ENCODE results near the gene CCDC78. TPM values are rescaled to one million over a fixed set of nuclear protein-coding genes. Genes with fewer than 3 reads are reported as not detected.
A peak's percentile ranks its signal among the peaks of the same experiment; 100 is the strongest.

Gene CCDC78
- total RNA-seq, 2 experiments from 2014 or later = 2.5 to 2.9 TPM

DNA sequence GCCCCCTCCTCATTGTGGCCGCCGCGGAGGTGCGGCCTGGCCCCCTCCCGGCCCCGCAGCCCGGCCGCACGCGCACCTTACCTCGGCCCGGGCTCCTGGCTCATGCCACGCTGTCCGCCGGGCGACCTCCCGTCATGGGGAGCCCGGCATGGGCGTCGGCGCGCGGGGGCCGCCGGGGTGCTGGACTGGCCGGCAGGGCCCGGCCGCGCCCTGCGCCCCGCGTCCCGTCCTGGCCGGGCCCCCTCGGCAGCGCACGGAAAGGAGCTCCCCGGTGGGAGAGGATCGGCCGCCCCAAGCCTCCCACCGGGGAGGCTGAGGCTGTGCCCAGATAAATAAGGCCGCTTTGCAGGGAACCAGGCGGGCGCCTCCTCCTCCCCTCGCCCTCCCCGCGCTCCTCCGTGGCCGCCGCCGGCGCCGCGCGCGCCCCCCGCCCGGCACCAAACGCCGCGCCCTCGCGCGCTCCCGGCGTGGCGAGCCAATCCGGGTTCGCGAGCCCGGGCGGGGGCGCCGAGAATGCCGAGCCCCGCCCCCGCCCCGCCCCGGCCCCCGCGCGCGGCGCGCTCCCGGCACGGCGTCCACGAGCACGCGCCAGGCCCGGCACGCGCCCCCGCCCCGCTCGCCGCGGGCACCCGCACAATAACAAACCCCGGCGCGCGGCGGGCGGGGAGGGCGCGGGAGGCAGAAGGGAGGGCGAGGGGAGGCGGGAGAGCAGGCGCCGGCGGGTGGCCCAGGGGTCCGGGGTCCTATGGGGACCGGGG, 20.6 kb downstream of the CCDC78 start, which contains the start of gene FBXL16:
Gene FBXL16, minus strand, starts transcription at position 371 of the 758 bp plus-strand sequence. CDS start 8,396 bp downstream, outside the sequence.
- Mint-ChIP-seq H3K36me3 (no peaks in the 10 kb centered on the region), H3K27me3 (peaks cover 68% of the 10 kb centered on the region), H3K4me3 (no peak within 1 kb of the TSS), H3K4me1 (no peaks in the 10 kb centered on the region), H3K9me3 (ENCODE audit: low read depth) (no peaks in the 10 kb centered on the region), H3K27ac (no peak within 1 kb of the TSS)
- CTCF ChIA-PET = no interaction called here
- ATAC-seq (no peak), DNase-seq (no peak)

DNA sequence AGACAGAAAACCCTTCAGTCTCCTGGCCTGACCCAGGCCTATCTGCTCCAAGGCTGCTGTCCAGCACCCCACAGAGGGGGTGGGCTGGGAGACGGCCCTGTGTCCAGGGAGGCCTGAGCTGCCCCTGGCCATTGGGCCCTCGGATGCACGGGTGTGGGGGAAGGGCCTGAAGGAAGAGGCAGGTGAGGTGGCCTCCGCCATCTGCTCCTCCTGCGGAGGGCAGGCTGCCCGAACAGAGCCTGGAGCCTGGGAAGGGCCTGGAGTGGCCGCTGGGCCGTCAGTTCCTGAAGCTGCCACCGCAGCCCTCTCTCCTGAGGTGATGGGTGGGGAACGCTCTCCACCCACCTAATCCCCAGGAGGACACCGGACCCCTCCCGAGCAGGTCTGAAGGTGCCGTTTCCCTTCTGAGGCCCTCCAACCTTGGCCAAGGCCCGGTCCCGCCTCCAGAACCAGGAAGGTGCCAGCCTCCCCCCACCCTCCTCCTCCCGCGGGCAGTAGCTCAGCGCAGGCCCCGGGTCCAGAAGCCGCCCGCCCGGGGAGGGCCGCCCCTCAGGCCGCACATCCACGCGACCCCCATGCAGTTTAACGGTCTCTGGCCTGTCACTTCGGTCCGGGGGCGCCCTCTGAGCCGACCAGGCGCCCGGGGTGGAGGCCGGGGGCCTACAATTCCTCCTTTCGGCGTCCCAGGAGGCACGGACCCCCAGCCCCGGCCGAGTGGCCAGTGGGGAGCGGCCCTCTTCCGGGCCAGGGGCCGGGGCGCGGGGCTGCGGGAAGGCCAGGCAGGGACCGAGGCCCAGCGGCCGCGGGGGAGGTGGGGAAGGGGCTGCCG, 21.5 kb downstream of the CCDC78 start:
- ATAC-seq (no peak), DNase-seq (no peak)
- Mint-ChIP-seq H3K9me3 (ENCODE audit: low read depth) (no peaks in the 10 kb centered on the region), H3K36me3 (no peaks in the 10 kb centered on the region), H3K4me3 (no peak overlapping the region), H3K27me3 (peaks cover 69% of the 10 kb centered on the region), H3K27ac (no peak overlapping the region), H3K4me1 (peaks cover 2% of the 10 kb centered on the region)
- CTCF ChIA-PET = interaction anchor here (0.7 to 3.0 kb wide), 3 partner anchors 8 to 36 kb away, joined by 3 to 14 read pairs (median 3); partner anchors contain the start of genes CIAO3 and METRN

DNA sequence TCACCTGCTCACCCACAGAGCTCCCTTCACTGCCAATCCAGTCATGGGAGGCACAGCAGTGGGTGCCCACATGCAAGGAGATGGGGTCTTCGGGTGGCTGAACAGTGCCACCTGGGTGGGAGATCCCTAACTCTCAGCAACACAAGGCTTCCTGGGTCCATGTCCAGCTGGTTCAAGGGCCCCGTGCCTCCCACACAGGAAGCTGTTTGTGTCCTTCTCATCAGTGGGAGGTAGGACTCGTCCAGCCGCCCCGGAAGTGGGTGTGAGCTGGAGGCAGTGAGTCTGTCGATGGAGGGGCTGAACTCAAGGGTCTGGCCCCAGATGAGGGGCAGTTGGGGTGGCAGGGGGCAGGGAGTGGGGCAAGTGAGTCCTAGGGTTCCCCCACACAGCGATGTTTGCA, 22.2 kb downstream of the CCDC78 start:
- peaks cover 63% of the 10 kb centered on the region for H3K27me3 Mint-ChIP-seq
- no peak for DNase-seq
- no peaks in the 10 kb centered on the region for H3K36me3 Mint-ChIP-seq
- CTCF ChIA-PET = interaction anchor here (0.7 to 3.0 kb wide), 3 partner anchors 9 to 36 kb away, joined by 3 to 14 read pairs (median 3); partner anchors contain the start of genes CIAO3 and METRN
- no peaks in the 10 kb centered on the region for H3K9me3 Mint-ChIP-seq (ENCODE audit: low read depth)
- no peak overlapping the region for H3K4me3 Mint-ChIP-seq
- peaks cover 9% of the 10 kb centered on the region for H3K4me1 Mint-ChIP-seq
- no peak overlapping the region for H3K27ac Mint-ChIP-seq
- ATAC-seq = no peak

DNA sequence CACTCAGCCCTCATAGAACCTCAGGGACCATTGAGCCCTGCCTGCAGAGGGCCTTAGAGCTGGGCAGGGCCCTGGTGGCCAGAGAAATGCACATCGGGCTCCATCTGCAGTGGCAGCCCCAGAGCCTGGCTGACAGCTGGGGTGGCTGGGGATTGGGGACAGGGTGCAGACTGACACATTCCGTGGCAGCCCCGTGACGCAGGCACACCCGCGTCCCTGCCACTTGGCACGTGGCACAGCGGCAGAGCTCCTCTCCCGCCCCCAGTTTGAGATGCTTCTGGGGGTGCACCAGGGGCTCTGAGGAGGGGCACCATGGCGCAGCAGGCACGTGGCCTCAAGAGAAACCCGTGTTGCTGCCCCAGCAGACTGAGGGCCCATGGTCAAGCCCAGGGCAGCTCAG, 22.8 kb downstream of the CCDC78 start:
- H3K27ac Mint-ChIP-seq = no peak overlapping the region
- peaks cover 12% of the 10 kb centered on the region for H3K4me1 Mint-ChIP-seq
- H3K4me3 Mint-ChIP-seq = no peak overlapping the region
- ATAC-seq = no peak
- no peak for DNase-seq
- peaks cover 58% of the 10 kb centered on the region for H3K27me3 Mint-ChIP-seq
- CTCF ChIA-PET = interaction anchor here (1.1 to 3.0 kb wide), 3 partner anchors 10 to 83 kb away, joined by 3 to 14 read pairs (median 3); partner anchors contain the start of gene METRN
- no peaks in the 10 kb centered on the region for H3K9me3 Mint-ChIP-seq (ENCODE audit: low read depth)
- H3K36me3 Mint-ChIP-seq = no peaks in the 10 kb centered on the region

DNA sequence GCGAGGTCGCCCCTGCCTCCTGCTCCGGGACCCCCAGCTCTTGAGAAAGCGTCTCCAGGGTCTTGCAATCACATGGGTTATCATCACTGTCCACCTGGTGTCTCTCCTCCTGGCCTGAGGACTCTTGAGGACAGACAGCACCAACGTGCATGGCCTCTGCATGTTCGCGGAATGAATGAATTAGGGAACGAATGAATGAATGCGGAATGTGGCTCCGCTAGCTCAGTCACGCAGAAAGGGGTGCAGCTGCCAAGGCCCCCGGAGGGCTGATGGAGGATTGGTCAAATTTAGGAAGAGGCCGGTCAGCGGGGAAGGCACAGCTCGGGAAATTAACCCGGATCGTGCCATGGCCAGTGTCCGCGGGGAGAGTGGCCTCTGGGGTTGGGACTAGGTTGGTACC, 23.9 kb downstream of the CCDC78 start:
- peaks cover 49% of the 10 kb centered on the region for H3K27me3 Mint-ChIP-seq
- H3K4me3 Mint-ChIP-seq = no peak overlapping the region
- CTCF ChIA-PET = interaction anchor here (1.1 to 3.0 kb wide), 2 partner anchors 11 to 84 kb away, joined by 3 to 14 read pairs; no protein-coding TSS in a partner anchor
- H3K4me1 Mint-ChIP-seq = peaks cover 14% of the 10 kb centered on the region
- no peaks in the 10 kb centered on the region for H3K9me3 Mint-ChIP-seq (ENCODE audit: low read depth)
- DNase-seq (no peak), ATAC-seq (no peak)
- no peaks in the 10 kb centered on the region for H3K36me3 Mint-ChIP-seq
- H3K27ac Mint-ChIP-seq = no peak overlapping the region

DNA sequence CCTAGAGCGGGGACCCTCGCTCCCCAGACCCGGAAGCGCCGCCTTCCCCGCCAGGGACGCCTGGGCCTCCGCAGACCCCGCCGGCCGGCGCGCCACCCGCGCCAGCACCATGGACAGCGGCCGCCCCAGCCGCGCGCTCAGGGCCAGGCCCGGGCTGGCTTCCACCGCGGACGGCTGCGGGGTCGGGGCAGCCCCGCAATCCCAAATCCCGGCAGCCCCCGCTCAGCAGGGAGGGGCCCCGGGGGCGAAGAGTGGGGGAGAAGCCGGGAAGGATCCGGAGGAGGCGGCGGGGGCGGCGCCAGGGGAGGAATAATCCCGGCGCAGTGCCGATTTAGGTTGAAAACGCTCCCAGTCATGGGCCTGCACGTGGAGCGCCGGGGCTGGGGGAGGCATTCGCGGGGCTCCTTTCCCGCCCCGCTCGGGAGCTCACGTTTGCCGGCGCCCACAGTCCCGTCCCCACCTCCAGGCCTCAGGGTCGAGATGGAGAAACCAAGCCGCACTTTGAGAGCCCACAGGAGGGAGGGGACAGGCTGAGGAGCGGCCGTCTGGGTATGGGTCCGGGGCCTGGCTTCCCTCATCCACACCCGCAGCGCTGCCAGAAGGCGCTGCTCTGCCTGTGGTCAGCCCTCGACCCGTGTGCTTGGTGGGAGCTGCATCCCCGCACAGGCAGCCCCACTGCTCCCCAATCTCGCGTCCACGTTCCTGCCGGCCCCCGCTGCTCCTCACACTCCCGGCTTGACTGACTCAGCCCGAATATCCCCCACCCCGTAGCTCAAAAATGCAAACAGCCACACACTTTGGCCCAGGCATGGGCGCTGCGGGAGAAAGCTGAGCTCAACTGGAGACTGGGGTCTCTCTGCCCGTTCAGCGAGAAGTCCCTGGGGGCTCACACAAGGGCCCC, 25.3 kb downstream of the CCDC78 start:
- CTCF ChIA-PET = no interaction called here
- DNase-seq (no peak), ATAC-seq (peak; percentile 50)
- peaks cover 37% of the 10 kb centered on the region for H3K27me3 Mint-ChIP-seq
- peaks cover 14% of the 10 kb centered on the region for H3K4me1 Mint-ChIP-seq
- H3K27ac Mint-ChIP-seq = no peak overlapping the region
- no peak overlapping the region for H3K4me3 Mint-ChIP-seq
- no peaks in the 10 kb centered on the region for H3K36me3 Mint-ChIP-seq
- H3K9me3 Mint-ChIP-seq (ENCODE audit: low read depth) = no peaks in the 10 kb centered on the region

DNA sequence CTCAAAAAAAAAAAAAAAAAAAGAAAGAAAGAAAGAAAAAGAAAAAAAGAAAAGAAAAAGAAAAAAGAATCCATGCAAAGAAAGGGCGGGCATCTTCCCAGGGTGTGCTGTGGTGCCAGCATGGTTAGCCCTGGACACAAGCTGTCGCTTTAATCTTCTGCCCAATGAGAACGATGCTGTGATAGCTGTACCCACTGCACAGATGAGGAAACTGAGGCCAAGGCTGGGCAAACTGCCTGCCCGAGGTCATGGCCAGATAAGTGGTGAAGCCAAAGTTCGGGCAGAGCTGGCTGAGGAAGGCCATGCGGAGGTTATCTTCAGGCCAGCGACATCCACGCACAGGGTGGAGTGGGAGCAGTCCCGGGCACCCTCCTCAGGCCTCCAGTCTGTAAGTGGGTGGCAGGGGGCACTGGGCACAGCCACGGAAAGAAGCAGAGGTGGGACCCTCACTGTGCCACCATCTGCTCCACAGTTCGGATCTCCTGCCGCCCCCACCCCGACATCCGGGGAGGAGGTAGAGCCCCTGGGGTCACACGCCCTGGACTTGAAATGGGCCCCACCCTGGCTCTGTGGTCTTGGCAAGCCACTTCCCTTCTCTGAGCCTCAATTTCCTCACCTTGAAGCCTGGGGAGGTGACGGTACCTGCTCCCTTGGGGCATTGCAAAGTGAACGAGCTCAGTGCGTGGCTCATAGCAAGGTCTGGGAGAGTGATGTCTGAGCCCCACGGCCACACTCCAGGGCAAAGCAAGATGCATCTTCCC, 27.2 kb downstream of the CCDC78 start:
- no peaks in the 10 kb centered on the region for H3K9me3 Mint-ChIP-seq (ENCODE audit: low read depth)
- CTCF ChIA-PET = interaction anchor here (0.7 kb wide), 1 partner anchor 13 kb away, joined by 4 read pairs; no protein-coding TSS in a partner anchor
- DNase-seq (peak; percentile 73), ATAC-seq (no peak)
- no peak overlapping the region for H3K4me3 Mint-ChIP-seq
- peaks cover 34% of the 10 kb centered on the region for H3K27me3 Mint-ChIP-seq
- no peak overlapping the region for H3K27ac Mint-ChIP-seq
- peaks cover 22% of the 10 kb centered on the region for H3K4me1 Mint-ChIP-seq
- H3K36me3 Mint-ChIP-seq = no peaks in the 10 kb centered on the region

DNA sequence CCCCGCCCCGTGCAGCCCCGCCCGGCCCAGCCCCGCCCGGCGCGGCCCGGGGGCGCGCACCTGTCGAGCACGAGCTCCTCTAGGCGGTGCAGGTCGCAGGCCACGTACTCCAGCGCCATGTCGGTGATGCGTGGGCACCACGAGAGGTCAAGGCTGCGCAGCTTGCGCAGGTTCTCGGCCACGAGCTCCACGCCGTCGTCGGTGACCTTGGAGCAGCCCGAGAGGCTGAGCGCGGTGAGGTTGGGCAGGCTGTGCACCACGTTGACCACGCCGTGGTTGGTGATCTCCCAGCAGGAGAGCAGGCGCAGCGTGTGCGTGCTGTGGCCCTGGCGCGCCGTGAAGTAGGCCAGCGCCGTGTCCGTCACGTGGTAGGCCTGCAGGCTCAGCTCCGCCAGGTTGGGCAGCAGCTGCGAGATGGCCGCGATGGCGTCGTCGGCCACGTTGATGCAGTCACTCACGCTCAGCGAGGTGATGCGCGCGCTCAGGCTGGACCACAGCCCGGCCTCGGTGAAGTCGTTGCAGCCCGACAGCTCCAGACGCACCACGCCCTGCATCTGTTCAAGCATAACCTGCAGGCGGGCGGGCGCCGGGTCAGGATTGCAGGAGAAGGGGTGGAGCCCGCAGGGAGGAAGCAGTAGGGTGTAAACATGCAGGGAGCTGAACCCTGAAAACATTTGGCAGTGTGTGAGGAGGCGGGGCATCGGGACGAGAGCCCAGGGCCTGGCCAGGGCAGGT, 30.7 kb downstream of the CCDC78 start:
- Mint-ChIP-seq H3K9me3 (ENCODE audit: low read depth) (peaks cover 2% of the 10 kb centered on the region), H3K27me3 (peaks cover 16% of the 10 kb centered on the region), H3K36me3 (peaks cover 1% of the 10 kb centered on the region), H3K27ac (peak overlapping the region; percentile 79), H3K4me3 (peak overlapping the region; percentile 77), H3K4me1 (peaks cover 30% of the 10 kb centered on the region)
- CTCF ChIA-PET = interaction anchor here (0.7 to 3.3 kb wide), 14 partner anchors 12 to 111 kb away, joined by 3 to 24 read pairs (median 3); partner anchors contain the start of genes ANTKMT, CHTF18, CIAO3 and METRN
- ATAC-seq (peak; percentile 81), DNase-seq (peak; percentile 80)

DNA sequence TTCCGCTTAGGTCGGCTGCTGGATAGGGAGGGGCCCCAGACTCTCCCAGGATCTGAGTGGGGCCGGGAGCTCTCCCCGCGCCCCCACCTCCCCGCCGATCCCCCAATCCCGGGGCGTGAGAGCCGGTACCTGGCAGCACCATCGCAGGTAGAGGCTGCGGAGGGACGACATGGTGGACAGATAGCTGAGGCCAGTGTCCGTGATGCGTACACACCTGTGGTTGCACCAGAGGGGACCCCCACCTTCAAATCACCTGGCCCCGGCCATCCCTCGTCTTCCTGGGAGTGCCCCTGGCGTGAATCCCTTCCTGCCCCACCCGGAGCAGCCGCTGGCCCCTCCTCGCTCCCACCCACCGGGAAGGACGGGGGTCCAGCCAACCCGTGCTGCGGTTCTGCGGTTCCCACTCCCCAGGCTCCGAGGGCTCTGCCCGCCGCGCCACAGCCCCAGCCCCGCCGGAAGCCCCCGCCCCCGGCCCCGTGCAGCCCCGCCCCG, 31.3 kb downstream of the CCDC78 start:
- DNase-seq (no peak), ATAC-seq (no peak)
- H3K4me1 Mint-ChIP-seq = peaks cover 31% of the 10 kb centered on the region
- peaks cover 2% of the 10 kb centered on the region for H3K9me3 Mint-ChIP-seq (ENCODE audit: low read depth)
- peaks cover 13% of the 10 kb centered on the region for H3K27me3 Mint-ChIP-seq
- peaks cover 1% of the 10 kb centered on the region for H3K36me3 Mint-ChIP-seq
- peak overlapping the region; percentile 20 for H3K4me3 Mint-ChIP-seq
- CTCF ChIA-PET = interaction anchor here (0.7 to 3.3 kb wide), 11 partner anchors 16 to 112 kb away, joined by 3 to 24 read pairs (median 3); partner anchors contain the start of genes ANTKMT, CHTF18, CIAO3 and METRN
- no peak overlapping the region for H3K27ac Mint-ChIP-seq

DNA sequence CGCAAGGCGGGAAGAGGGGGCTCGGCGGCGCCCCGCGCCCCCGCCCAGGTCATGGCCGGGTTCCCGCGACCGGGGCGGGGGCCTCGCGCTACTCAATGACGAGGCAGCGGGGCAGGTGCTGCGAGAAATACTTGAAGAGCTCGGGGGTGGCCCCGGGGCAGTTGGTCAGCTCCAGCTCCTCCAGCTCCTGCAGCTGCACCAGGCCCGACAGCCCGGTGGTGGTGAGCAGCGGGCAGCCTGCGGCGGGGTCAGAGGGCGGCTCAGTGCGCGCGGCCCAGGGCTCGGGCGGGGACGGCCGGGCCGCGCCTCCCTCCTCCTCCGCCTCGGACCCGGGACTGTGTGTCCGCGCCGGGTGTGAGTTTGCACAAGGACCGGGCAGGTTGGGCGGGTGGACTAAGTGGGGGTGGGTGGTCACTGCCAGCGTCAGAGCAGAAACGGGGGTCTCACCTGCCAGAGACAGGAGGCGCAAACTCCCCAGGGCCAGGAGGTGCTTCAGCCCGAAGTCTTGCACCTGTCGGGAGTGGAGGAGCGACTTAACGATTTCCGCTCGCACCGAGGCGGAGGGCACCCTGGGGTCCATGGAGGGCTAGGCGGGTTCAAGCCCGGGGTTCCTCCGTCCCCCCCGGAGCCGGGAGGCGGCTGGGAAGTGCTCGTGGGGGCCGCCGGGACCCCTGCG, 31.9 kb downstream of the CCDC78 start:
- DNase-seq = no peak
- Mint-ChIP-seq H3K4me1 (peaks cover 29% of the 10 kb centered on the region), H3K27me3 (peaks cover 13% of the 10 kb centered on the region), H3K9me3 (ENCODE audit: low read depth) (peaks cover 2% of the 10 kb centered on the region), H3K27ac (no peak overlapping the region), H3K36me3 (peaks cover 1% of the 10 kb centered on the region), H3K4me3 (peak overlapping the region; percentile 60)
- CTCF ChIA-PET = interaction anchor here (1.8 to 3.3 kb wide), 2 partner anchors 15 to 20 kb away, joined by 4 to 24 read pairs; partner anchors contain the start of gene METRN
- ATAC-seq = no peak

DNA sequence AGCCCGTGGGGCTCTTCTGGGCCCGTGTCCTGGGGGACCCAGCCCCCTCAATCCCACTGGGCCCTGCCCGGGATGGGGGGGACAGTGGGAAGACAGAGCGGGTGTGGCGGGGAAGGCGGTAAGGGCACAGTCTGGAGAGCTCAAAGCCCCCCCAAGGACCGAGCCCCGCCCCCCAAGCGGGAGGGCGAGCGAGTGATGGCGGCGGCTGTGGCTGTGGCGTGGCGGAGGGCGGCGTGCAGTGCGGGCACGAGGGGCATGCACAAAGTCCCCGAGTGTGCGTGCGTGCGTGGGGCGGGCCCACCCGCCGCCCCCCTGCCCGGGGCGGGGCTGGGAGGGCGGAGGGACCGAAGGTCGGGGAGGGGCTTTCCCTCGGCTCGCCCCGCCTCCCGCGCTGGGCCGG, 32.5 kb downstream of the CCDC78 start:
- peaks cover 29% of the 10 kb centered on the region for H3K4me1 Mint-ChIP-seq
- H3K4me3 Mint-ChIP-seq = no peak overlapping the region
- no peak overlapping the region for H3K27ac Mint-ChIP-seq
- peaks cover 13% of the 10 kb centered on the region for H3K27me3 Mint-ChIP-seq
- H3K36me3 Mint-ChIP-seq = peaks cover 1% of the 10 kb centered on the region
- CTCF ChIA-PET = interaction anchor here (1.8 to 3.3 kb wide), 2 partner anchors 15 to 20 kb away, joined by 4 to 24 read pairs; partner anchors contain the start of gene METRN
- no peak for DNase-seq
- no peak for ATAC-seq
- peaks cover 2% of the 10 kb centered on the region for H3K9me3 Mint-ChIP-seq (ENCODE audit: low read depth)
